ENCODE results near the gene MYMX. TPM values are rescaled to one million over a fixed set of nuclear protein-coding genes. Genes with fewer than 3 reads are reported as not detected.
A peak's percentile ranks its signal among the peaks of the same experiment; 100 is the strongest.

Gene MYMX
- total RNA-seq, 1 donor from 2014 or later: 0.91 TPM

- DNase-seq: no peak
- TF ChIP-seq, protein P1, sequence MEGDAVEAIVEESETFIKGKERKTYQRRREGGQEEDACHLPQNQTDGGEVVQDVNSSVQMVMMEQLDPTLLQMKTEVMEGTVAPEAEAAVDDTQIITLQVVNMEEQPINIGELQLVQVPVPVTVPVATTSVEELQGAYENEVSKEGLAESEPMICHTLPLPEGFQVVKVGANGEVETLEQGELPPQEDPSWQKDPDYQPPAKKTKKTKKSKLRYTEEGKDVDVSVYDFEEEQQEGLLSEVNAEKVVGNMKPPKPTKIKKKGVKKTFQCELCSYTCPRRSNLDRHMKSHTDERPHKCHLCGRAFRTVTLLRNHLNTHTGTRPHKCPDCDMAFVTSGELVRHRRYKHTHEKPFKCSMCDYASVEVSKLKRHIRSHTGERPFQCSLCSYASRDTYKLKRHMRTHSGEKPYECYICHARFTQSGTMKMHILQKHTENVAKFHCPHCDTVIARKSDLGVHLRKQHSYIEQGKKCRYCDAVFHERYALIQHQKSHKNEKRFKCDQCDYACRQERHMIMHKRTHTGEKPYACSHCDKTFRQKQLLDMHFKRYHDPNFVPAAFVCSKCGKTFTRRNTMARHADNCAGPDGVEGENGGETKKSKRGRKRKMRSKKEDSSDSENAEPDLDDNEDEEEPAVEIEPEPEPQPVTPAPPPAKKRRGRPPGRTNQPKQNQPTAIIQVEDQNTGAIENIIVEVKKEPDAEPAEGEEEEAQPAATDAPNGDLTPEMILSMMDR (IDR thresholded peaks at IDR 0.05; ENCODE audit: partially characterized antibody, unreplicated experiment): no peak
- Mint-ChIP-seq H3K4me3 (ENCODE audit: unreplicated experiment) (no peak overlapping the region), H3K9me3 (ENCODE audit: unreplicated experiment) (peaks cover 21% of the 10 kb centered on the region), H3K36me3 (ENCODE audit: unreplicated experiment) (peaks cover under 1% of the 10 kb centered on the region), H3K27me3 (ENCODE audit: unreplicated experiment) (peaks cover 26% of the 10 kb centered on the region), H3K27ac (ENCODE audit: unreplicated experiment) (no peak overlapping the region), H3K4me1 (ENCODE audit: low read depth, unreplicated experiment) (peaks cover 16% of the 10 kb centered on the region)
Observed at GRCh38 chr6:44243345-44243744, 26.6 kb downstream of the MYMX start.

- Mint-ChIP-seq H3K36me3 (ENCODE audit: unreplicated experiment) (peaks cover 10% of the 10 kb centered on the region), H3K27ac (ENCODE audit: unreplicated experiment) (peak overlapping the region; percentile 99), H3K4me1 (ENCODE audit: low read depth, unreplicated experiment) (peaks cover 25% of the 10 kb centered on the region), H3K9me3 (ENCODE audit: unreplicated experiment) (peaks cover 26% of the 10 kb centered on the region), H3K27me3 (ENCODE audit: unreplicated experiment) (peaks cover 25% of the 10 kb centered on the region), H3K4me3 (ENCODE audit: unreplicated experiment) (peak overlapping the region; percentile 95)
- DNase-seq: no peak
- TF ChIP-seq, protein P1 (IDR thresholded peaks at IDR 0.05; ENCODE audit: partially characterized antibody, unreplicated experiment): no peak
Observed at GRCh38 chr6:44245391-44245911, 28.7 kb downstream of the MYMX start.

GRCh38 chr6:44245912-44246662 is 29.4 kb downstream of the MYMX start:
- H3K27ac Mint-ChIP-seq (ENCODE audit: unreplicated experiment): peak overlapping the region; percentile 99
- peak overlapping the region; percentile 98 for H3K4me3 Mint-ChIP-seq (ENCODE audit: unreplicated experiment)
- DNase-seq: peak; percentile 98
- H3K9me3 Mint-ChIP-seq (ENCODE audit: unreplicated experiment): peaks cover 26% of the 10 kb centered on the region
- H3K4me1 Mint-ChIP-seq (ENCODE audit: low read depth, unreplicated experiment): peaks cover 25% of the 10 kb centered on the region
- H3K27me3 Mint-ChIP-seq (ENCODE audit: unreplicated experiment): peaks cover 25% of the 10 kb centered on the region
- H3K36me3 Mint-ChIP-seq (ENCODE audit: unreplicated experiment): peaks cover 11% of the 10 kb centered on the region
- TF ChIP-seq, protein P1 (IDR thresholded peaks at IDR 0.05; ENCODE audit: partially characterized antibody, unreplicated experiment): no peak

DNA sequence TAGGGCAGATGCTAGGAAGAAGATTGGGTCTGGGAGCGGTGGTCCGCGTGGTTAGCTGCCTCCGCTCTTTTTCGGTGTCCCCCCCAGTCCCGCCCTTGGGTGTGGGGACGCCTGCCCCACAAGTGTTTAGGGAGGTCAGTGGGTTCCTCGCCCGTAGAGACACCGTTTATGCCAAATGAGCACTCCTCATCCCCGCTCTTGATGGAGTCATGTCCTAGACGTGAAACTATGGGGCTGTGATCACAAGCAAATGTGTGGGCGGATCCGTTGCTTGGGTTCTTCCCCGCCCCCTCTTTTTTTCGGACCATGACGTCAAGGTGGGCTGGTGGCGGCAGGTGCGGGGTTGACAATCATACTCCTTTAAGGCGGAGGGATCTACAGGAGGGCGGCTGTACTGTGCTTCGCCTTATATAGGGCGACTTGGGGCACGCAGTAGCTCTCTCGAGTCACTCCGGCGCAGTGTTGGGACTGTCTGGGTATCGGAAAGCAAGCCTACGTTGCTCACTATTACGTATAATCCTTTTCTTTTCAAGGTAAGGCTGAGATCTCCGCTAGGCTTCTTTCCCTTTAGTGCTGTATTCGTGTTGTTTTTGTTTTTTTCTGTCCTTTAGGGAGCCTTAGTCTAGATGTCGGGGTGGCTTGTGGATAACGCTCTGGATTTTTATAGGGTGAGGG is 30.1 kb downstream of the MYMX start, which contains the start of gene HSP90AB1:
Gene HSP90AB1, plus strand, starts transcription at position 439 of the 675 bp plus-strand sequence. CDS start 1,529 bp downstream, outside the sequence.
- Mint-ChIP-seq H3K4me3 (ENCODE audit: unreplicated experiment) (peak within 1 kb of the TSS; percentile 98), H3K36me3 (ENCODE audit: unreplicated experiment) (peaks cover 14% of the 10 kb centered on the region), H3K27me3 (ENCODE audit: unreplicated experiment) (peaks cover 25% of the 10 kb centered on the region), H3K4me1 (ENCODE audit: low read depth, unreplicated experiment) (peaks cover 27% of the 10 kb centered on the region), H3K27ac (ENCODE audit: unreplicated experiment) (peak within 1 kb of the TSS; percentile 99), H3K9me3 (ENCODE audit: unreplicated experiment) (peaks cover 26% of the 10 kb centered on the region)
- TF ChIP-seq, protein P1 (IDR thresholded peaks at IDR 0.05; ENCODE audit: partially characterized antibody, unreplicated experiment): no peak
- DNase-seq: peak; percentile 91

Measured in glutamatergic neuron (in vitro differentiated cells).